Putamen (tissue), 1 donor: ENCODE data around the gene TMEM11.

ENCODE experiments used
- DNase-seq: peaks from one replicate; pipeline ENCODE4 v3.0.0-alpha.2; 2016; ENCODE audit warnings: low spot score

TMEM11 gene

DNA sequence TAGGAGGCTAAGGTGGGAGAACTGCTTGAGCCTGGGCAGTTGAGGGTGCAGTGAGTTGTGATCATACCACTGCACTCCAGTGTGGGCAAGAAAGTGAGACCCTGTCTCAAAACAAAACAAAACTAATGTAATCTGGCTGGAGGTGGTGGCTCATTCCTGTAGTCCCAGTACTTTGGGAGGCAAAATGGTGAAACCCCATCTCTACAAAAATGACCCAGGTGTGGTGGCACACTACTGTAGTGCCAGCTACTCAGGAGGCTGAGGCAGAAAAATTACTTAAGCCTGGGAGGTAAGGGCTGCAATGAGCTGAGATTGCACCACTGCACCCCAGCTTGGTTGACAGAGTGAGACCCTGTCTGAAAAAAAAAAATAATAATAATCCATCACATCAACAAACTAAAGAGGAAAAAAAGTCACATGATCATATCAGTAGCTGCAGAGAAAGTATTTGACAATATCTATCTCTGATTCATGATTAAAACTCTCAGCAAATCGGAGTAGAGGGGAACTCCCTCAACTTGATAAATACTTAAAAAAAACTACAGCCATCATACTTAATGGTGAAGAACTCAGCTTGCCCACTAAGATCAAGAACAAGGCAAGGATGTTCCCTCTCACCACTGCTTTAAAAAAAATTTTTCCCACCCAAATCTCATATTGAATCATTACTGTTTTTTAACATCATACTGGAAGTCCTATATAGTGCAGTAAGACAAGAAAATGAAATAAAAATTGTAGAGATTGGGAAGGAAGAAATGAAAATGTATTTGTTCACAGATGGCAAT lies 56.2 kb downstream of the TMEM11 start:
- DNase-seq, result no peak

DNA sequence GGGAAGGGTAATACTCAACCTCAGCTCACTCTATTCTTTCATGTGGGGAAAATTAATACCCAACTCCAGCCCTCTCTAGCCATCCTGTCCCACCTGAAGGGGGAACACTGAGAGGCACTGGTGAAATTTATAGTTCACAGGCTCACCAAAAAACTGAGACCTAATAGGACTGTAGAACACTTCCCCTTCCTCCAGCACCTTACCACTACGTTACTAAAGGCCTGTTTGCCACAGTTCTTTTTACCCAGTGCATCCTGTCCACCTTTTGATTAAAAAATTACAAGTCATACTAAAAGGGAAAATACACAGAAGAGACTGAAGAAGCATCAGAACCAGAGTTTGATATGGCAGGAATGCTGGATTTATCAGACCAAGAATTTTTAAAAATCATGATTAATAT lies 61.2 kb downstream of the TMEM11 start:
- DNase-seq, result no peak

DNA sequence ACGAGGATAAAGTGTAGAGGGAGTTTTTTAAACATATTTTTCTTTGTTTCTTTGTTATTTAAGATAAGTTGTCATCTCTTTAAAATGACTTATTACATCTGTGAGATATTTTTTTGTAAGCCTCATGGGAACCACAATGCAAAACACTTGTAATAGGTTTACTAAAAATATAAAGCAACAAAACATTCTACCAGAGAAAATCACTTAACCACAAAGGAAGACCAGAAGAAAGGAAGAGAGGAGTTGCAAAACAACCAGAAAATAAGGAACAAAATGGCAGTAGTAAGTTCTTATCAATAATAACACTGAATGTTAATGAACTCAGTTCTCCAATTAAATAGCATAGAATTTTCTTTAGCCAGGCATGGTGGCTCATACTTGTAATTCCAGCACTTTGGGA lies 64.3 kb downstream of the TMEM11 start:
- DNase-seq, result no peak
